Measurements from ENCODE around the gene TMED4.
"Not testable (repeated sequence)": the region's sequence is repeated elsewhere in the genome, so short reads cannot be mapped to it uniquely, and the experiment has no call there.

TMED4 gene

DNA sequence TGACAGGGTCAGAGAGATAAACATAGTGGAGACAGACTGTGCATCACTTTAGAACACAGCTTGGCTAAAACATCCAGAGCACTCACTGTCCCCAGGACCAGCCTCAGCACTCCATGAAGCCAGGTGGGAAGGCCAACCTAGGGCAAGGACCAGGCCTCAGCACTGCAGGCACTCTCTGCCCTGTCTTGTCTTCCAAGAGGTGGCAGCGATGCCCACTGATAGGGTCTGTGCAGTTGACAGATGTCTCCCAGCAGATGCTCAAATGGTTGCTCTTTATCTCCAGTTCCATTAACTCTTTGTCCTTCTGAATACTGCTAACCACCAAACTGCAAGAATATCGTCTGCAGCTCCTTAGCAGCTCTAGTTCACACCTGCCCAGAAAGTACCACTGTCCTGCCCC, 17.4 kb downstream of the TMED4 start:
- H3K4me3 ChIP-seq (ENCODE audit: low read depth, low read length), result no peak overlapping the region
- DNase-seq (ENCODE audit: low read depth), result no peak
- no peak for TF ChIP-seq CTCF (IDR thresholded peaks at IDR 0.05; ENCODE audit: control insufficient read depth, extremely low read depth, insufficient read depth)

- TF ChIP-seq CTCF (IDR thresholded peaks at IDR 0.05; ENCODE audit: control insufficient read depth, extremely low read depth, insufficient read depth), result no peak
- no peak for DNase-seq (ENCODE audit: low read depth)
Measured at GRCh38 chr7:44563171-44563679, 18.8 kb downstream of the TMED4 start.

GRCh38 chr7:44562622-44562962, 19.4 kb downstream of the TMED4 start:
- H3K4me3 ChIP-seq (ENCODE audit: low read depth, low read length); DNase-seq (ENCODE audit: low read depth): not testable (repeated sequence)

More at GRCh38 chr7:44563171-44563679, 18.8 kb downstream of the TMED4 start:
- H3K4me3 ChIP-seq (ENCODE audit: low read depth, low read length), result no peak overlapping the region

GRCh38 chr7:44561962-44562621, 19.9 kb downstream of the TMED4 start:
- TF ChIP-seq CTCF (IDR thresholded peaks at IDR 0.05; ENCODE audit: control insufficient read depth, extremely low read depth, insufficient read depth), result no peak
- H3K4me3 ChIP-seq (ENCODE audit: low read depth, low read length), result no peak overlapping the region
- no peak for DNase-seq (ENCODE audit: low read depth)

DNA sequence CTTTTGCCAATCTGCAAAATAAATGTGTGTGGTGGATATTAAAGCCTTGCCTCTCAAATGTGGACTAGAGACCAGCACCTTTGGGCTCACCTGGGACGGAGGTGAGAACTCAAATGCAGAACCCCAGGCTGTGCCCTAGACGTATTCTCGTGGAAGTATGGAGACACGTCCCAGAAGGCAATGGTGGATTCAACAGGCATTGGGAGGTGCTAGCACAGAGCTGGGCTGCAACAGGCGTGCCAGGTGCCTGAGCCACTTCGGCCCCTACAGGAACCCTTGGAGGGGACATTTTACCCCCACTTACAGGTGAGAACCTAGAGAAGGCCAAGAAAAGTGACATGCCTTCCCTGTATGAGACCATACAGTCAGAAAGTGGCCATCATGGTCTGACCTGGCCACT, 20.6 kb downstream of the TMED4 start:
- no peak for DNase-seq (ENCODE audit: low read depth)
- no peak overlapping the region for H3K4me3 ChIP-seq (ENCODE audit: low read depth, low read length)
- no peak for TF ChIP-seq CTCF (IDR thresholded peaks at IDR 0.05; ENCODE audit: control insufficient read depth, extremely low read depth, insufficient read depth)

GRCh38 chr7:44559485-44559884, 22.5 kb downstream of the TMED4 start:
- no peak for TF ChIP-seq CTCF (IDR thresholded peaks at IDR 0.05; ENCODE audit: control insufficient read depth, extremely low read depth, insufficient read depth)
- no peak for DNase-seq (ENCODE audit: low read depth)

DNA sequence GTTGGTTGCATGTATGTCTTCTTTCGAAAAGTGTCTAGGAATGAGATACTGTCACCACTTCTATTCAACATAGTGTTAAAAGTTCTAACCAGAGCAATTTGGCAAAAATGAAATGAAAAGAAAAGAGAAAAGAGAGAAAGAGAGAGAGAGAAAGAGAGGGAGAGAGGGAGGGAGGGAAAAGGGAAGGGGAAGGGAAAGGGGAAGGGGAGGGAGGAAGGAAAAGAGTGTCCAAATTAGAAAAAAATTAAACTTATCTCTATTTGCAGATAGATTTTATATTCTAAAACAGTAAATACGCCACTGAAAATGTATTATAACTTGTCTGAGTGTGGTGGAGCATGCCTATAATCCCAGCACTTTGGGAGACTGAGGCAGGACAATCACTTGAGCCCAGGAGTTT, 24.5 kb downstream of the TMED4 start:
- no peak for TF ChIP-seq CTCF (IDR thresholded peaks at IDR 0.05; ENCODE audit: control insufficient read depth, extremely low read depth, insufficient read depth)
- DNase-seq (ENCODE audit: low read depth), result no peak
- no peak overlapping the region for H3K4me3 ChIP-seq (ENCODE audit: low read depth, low read length)

More at GRCh38 chr7:44559485-44559884, 22.5 kb downstream of the TMED4 start:
- H3K4me3 ChIP-seq (ENCODE audit: low read depth, low read length), result no peak overlapping the region

Data from LNCaP clone FGC (cell line).